Progenitor cell of endocrine pancreas (in vitro differentiated cells): ENCODE data around the gene LAMP1. TPM values are rescaled to one million over a fixed set of nuclear protein-coding genes. Genes with fewer than 3 reads are reported as not detected.

Experiments used
- DNase-seq: peaks from one replicate; pipeline ENCODE4 v3.0.0; 2021; ENCODE audit warnings: low spot score; ENCODE audit not compliant: unreplicated experiment
- H3K27ac Mint-ChIP-seq: 2 replicates; pipeline ENCODE4 v1.8.0; 2021; ENCODE audit warnings: mild to moderate bottlenecking, moderate library complexity, mixed read lengths
- H3K27me3 Mint-ChIP-seq: 2 replicates; pipeline ENCODE4 v1.8.0; 2021; ENCODE audit warnings: mixed read lengths
- H3K36me3 Mint-ChIP-seq: 2 replicates; pipeline ENCODE4 v1.8.0; 2022; ENCODE audit warnings: mixed read lengths; ENCODE audit not compliant: insufficient read depth
- H3K4me1 Mint-ChIP-seq: 2 replicates; pipeline ENCODE4 v1.8.0; 2021; ENCODE audit warnings: low read depth, mixed read lengths
- H3K4me3 Mint-ChIP-seq: 2 replicates; pipeline ENCODE4 v1.8.0; 2021; ENCODE audit warnings: low read depth, mild to moderate bottlenecking, moderate library complexity, mixed read lengths
- H3K9me3 Mint-ChIP-seq: 2 replicates; pipeline ENCODE4 v1.8.0; 2021; ENCODE audit warnings: low read depth, mixed read lengths
- CTCF ChIP-seq: fragments of 200-600 bp; sonication (generic); IDR thresholded peaks from one replicate; pipeline ENCODE4 v1.5.0; 2021; ENCODE audit warnings: antibody characterized with exemption, mild to moderate bottlenecking; ENCODE audit not compliant: unreplicated experiment
- total RNA-seq: library from RNA; stranded (reverse); gene quantifications from 2 replicates; pipeline ENCODE4 v1.2.1, GENCODE V29; 2021

The LAMP1 gene
- total RNA-seq, 1 donor from 2014 or later: 107 TPM

- Mint-ChIP-seq H3K27ac (no peak overlapping the region), H3K9me3 (no peaks in the 10 kb centered on the region), H3K27me3 (no peaks in the 10 kb centered on the region), H3K4me3 (no peak overlapping the region), H3K36me3 (peaks cover 24% of the 10 kb centered on the region), H3K4me1 (no peaks in the 10 kb centered on the region)
- DNase-seq: no peak
- TF ChIP-seq CTCF: no peak
Observed at GRCh38 chr13:113318956-113319355, 21.9 kb downstream of the LAMP1 start.

GRCh38 chr13:113319371-113319770 lies 22.3 kb downstream of the LAMP1 start:
- Mint-ChIP-seq H3K4me1 (no peaks in the 10 kb centered on the region), H3K9me3 (no peaks in the 10 kb centered on the region), H3K4me3 (no peak overlapping the region), H3K27ac (no peak overlapping the region), H3K27me3 (no peaks in the 10 kb centered on the region), H3K36me3 (peaks cover 24% of the 10 kb centered on the region)
- DNase-seq: no peak
- no peak for TF ChIP-seq CTCF

GRCh38 chr13:113320226-113320875 lies 23.3 kb downstream of the LAMP1 start:
- Mint-ChIP-seq H3K27ac (no peak overlapping the region), H3K4me3 (no peak overlapping the region), H3K9me3 (no peaks in the 10 kb centered on the region), H3K4me1 (no peaks in the 10 kb centered on the region), H3K36me3 (peaks cover 25% of the 10 kb centered on the region), H3K27me3 (no peaks in the 10 kb centered on the region)
- no peak for DNase-seq
- no peak for TF ChIP-seq CTCF

- Mint-ChIP-seq H3K4me1 (no peaks in the 10 kb centered on the region), H3K27me3 (no peaks in the 10 kb centered on the region), H3K27ac (no peak overlapping the region), H3K36me3 (peaks cover 26% of the 10 kb centered on the region), H3K9me3 (no peaks in the 10 kb centered on the region), H3K4me3 (no peak overlapping the region)
- no peak for DNase-seq
- TF ChIP-seq CTCF: no peak
Observed at GRCh38 chr13:113321546-113321945, 24.5 kb downstream of the LAMP1 start.

GRCh38 chr13:113322043-113322461 lies 25.0 kb downstream of the LAMP1 start:
- Mint-ChIP-seq H3K4me1 (no peaks in the 10 kb centered on the region), H3K4me3 (no peak overlapping the region), H3K27ac (no peak overlapping the region), H3K36me3 (peaks cover 28% of the 10 kb centered on the region), H3K9me3 (no peaks in the 10 kb centered on the region), H3K27me3 (no peaks in the 10 kb centered on the region)
- TF ChIP-seq CTCF: no peak
- no peak for DNase-seq
